GM12872 (cell line): ENCODE measurements around the gene EFNB1.

Source experiments
- TF ChIP-seq, protein P1 (sequence below): IDR thresholded peaks from 3 replicates; pipeline ENCODE4 v1.5.1; 2011; ENCODE audit warnings: low read depth, mild to moderate bottlenecking, low read length, moderate library complexity; ENCODE audit not compliant: insufficient read depth

The EFNB1 gene

DNA sequence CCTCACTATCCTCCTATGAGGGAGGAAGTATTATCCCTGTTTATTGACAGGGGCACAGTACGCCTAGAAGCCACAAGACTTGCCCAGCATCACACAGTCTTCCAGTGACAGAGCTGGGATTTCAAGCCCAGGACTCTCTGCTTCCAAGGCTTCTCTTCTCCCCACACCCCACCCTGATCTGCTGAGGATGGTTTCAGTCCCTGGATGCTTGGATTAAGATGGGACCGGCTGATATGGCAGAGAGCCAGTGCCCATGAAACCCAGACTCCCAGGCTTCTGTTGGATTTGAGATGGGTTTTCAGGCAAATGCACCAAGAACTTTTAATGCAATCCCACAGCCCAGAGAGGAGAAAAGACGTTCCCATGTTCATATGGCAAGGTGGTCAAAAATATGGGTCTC is 23.2 kb downstream of the EFNB1 start:
- TF ChIP-seq, protein P1, sequence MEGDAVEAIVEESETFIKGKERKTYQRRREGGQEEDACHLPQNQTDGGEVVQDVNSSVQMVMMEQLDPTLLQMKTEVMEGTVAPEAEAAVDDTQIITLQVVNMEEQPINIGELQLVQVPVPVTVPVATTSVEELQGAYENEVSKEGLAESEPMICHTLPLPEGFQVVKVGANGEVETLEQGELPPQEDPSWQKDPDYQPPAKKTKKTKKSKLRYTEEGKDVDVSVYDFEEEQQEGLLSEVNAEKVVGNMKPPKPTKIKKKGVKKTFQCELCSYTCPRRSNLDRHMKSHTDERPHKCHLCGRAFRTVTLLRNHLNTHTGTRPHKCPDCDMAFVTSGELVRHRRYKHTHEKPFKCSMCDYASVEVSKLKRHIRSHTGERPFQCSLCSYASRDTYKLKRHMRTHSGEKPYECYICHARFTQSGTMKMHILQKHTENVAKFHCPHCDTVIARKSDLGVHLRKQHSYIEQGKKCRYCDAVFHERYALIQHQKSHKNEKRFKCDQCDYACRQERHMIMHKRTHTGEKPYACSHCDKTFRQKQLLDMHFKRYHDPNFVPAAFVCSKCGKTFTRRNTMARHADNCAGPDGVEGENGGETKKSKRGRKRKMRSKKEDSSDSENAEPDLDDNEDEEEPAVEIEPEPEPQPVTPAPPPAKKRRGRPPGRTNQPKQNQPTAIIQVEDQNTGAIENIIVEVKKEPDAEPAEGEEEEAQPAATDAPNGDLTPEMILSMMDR: no peak

DNA sequence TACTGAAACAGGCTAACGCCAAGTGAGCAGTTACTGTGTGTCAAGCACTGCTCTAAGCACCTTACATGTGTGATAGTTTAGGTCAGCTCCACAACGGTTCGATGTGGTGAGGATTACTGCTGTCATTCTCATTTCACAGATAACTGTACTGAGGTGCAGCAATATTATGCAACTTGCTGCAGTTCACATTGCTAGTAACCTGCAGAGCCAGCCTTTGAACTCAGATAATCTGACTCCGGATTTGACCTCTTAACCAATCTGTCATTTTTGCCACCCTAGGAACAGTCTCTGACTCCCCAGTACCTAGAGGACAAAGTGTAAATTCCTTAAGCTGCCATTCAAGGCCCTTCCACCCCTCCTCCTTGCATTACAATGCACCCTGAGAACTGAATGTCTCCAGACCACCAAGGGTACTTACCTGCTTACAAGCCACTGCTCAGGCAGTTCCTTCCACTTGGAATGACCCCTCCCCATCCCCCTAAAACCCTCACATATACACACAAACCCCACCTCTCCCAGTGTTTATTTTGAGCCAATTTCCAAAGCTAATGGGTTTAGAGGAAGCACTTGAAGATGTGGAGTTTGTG is 24.9 kb downstream of the EFNB1 start:
- TF ChIP-seq, protein P1: no peak

DNA sequence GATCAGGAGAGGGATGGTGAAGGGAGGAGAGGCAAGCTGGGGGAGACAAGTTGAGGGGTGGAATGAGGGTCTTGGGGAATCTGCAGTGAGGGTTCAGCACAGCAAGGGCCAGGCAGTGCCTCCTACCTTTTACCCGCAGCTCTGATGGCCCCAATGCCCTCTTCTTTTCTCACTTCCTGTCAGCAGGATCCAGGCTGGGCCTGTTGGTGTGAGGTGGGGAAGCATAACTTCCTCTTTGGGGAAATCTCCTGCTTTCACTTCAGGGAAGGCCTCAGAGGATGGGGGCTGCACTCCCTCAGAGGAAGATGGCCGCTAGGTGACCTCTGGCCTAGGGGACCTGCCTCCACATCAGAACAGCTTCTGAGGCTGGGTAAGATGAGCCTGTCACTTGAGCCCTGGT is 36.5 kb downstream of the EFNB1 start:
- TF ChIP-seq, protein P1: no peak

DNA sequence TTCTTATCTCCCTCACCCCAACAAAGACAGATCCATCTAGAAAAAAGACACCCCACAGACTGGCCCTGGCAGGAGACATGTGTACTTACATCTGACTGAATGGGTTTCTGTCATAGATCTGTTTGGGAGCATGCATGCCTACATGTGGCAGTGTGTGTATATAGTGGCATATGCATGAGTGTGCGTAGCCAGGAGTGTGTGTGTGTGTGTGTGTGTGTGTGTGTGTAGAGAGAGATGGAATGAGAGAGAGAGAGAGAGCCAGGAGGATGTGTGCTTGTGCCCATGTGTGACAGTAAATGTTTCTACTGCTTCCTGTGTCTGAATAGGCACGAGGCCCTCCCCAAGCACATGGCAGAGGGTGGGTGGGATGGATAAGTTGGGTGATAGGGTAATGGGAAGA is 37.1 kb downstream of the EFNB1 start:
- TF ChIP-seq, protein P1: no peak

DNA sequence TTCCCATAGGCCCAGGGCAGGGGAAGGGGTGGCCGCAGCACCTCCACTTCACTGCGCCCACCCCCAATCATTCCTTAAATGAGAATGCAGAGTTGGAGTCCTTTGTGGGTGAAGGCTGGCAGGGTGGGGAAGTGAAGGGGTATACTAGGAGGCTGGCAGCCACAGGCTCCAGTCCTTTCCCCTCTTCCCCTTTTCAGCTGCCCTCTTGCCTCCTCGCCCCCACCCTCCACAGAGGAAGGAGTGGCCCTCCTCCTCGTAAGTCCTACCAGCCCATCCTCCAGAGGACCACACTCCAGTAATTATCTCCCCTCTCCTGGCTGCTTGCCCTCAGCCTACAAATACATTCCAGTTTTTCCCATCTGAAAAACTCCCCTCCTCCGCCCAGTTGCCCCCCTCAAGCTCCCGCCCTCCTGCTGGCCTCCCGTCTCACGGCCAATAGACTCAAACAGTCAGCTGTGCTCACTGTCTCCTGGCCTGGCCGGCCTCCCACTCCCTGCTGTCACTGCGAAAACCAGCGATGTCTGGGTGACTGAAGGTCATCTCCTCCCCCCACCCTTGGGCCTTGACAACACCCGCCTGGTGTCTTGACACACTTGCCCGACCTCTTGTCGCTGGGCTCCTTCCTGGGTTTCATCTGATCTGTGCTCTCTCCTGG is 38.8 kb downstream of the EFNB1 start:
- TF ChIP-seq, protein P1: no peak

DNA sequence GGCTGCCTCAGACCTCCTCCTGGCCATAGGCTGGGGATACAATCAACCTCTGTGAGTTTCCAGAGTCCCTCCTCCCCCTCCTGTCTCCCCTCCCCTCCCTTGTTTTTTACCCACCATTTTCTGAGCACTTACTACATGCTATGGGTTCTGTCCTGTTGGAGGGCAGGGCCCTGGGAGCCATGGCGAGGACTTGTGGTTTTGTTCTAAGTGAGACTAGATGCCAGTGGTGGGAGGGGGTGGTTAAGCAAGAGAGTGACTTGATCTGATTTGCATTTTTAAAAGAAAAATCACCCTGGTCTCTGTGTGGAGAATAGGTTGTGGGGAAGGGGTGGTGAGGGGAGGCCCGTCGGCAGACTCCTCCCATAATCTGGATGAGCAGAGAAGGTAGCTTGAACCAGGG is 39.5 kb downstream of the EFNB1 start:
- TF ChIP-seq, protein P1: no peak

DNA sequence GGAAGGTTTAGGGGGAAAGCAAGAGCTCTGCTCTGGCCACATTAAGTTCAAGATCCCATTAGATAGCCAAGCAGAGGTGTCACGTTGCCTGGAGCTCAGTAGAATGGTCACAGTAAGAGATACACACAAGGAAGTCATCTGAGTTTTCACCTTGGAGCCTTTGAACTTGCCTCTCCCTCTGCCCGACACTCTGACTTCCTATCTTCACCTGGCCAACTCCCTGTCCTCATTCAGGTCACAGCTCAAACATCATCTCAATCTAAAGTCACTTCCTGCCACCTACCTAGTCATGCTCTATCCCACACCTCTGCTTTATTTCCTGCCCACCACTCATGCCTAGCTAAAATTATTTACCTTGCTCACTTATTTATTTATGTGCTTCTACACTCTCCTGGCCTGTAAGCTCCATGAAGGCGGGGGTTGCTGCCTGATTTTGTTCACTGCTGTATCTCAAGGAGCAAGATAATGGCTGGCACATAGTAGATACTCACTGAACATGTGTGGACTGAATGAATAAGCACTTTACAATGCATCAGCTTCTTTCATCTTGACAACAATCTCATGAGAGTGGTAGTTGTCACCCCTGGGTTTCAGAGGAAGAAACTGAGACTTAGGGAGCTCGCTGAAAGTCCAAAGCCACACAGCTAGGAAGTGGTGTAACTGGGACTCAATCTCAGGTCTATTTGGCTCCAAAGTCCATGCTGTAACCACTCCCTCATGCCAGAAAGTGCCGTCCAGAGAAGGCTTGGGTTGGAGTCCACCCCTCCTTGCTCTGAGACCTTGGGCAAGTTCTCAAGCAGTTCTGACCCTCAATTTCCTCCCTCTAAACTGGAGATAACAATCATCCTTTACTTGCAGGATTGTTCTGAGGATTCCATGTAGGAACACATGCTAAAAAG is 40.3 kb downstream of the EFNB1 start:
- TF ChIP-seq, protein P1: no peak
